GM23338 (cell line): ENCODE measurements around the gene TMEM59L. TPM values are rescaled to one million over a fixed set of nuclear protein-coding genes. Genes with fewer than 3 reads are reported as not detected.

Experiments used
- ATAC-seq: fragments of 200-7000 bp; cut with Tn5 transposase; 3 replicates; pipeline ENCODE4 v1.9.1; 2020
- DNase-seq: peaks from one replicate; pipeline ENCODE4 v3.0.0-alpha.2; 2015; ENCODE audit warnings: low spot score
- H2AFZ ChIP-seq: fragments of 200-600 bp; sonication (generic); 2 replicates; pipeline ENCODE4 v1.8.0; 2016; ENCODE audit warnings: antibody characterized with exemption, mild to moderate bottlenecking, moderate library complexity
- H3F3A ChIP-seq: fragments of 200-600 bp; sonication (generic); replicated peaks from 2 replicates; pipeline ENCODE4 v1.8.0; 2017; ENCODE audit warnings: antibody characterized with exemption, mixed run types, low read depth
- H3K27ac ChIP-seq: fragments of 200-600 bp; sonication (generic); 2 replicates; pipeline ENCODE4 v1.6.1; 2016; ENCODE audit warnings: low read depth
- H3K27me3 ChIP-seq: fragments of 200-600 bp; sonication (generic); 2 replicates; pipeline ENCODE4 v1.8.0; 2016; ENCODE audit warnings: mild to moderate bottlenecking, mixed run types, moderate library complexity; ENCODE audit not compliant: insufficient read depth
- H3K36me3 ChIP-seq: fragments of 200-600 bp; sonication (generic); 2 replicates; pipeline ENCODE4 v1.8.0; 2016; ENCODE audit warnings: mild to moderate bottlenecking; ENCODE audit not compliant: insufficient read depth
- H3K4me1 ChIP-seq: fragments of 200-600 bp; sonication (generic); 2 replicates; pipeline ENCODE4 v1.8.0; 2016; ENCODE audit warnings: mild to moderate bottlenecking, moderate library complexity; ENCODE audit not compliant: insufficient read depth
- H3K4me2 ChIP-seq: fragments of 200-600 bp; sonication (generic); 2 replicates; pipeline ENCODE4 v1.7.1; 2017; ENCODE audit warnings: mixed run types
- H3K4me3 ChIP-seq: fragments of 200-600 bp; sonication (generic); 2 replicates; pipeline ENCODE4 v1.6.1; 2016; ENCODE audit warnings: mixed run types
- H3K79me2 ChIP-seq: fragments of 200-600 bp; sonication (generic); replicated peaks from 2 replicates; pipeline ENCODE4 v1.8.0; 2017; ENCODE audit warnings: mild to moderate bottlenecking; ENCODE audit not compliant: insufficient read depth
- H3K9me2 ChIP-seq: fragments of 200-600 bp; sonication (generic); 2 replicates; pipeline ENCODE4 v1.8.0; 2017; ENCODE audit not compliant: insufficient read depth
- H4K20me1 ChIP-seq: fragments of 200-600 bp; sonication (generic); replicated peaks from 2 replicates; pipeline ENCODE4 v1.8.0; 2017; ENCODE audit warnings: mild to moderate bottlenecking; ENCODE audit not compliant: insufficient read depth
- H3K27ac Mint-ChIP-seq: 2 replicates; pipeline ENCODE4 v1.8.0; 2020; ENCODE audit warnings: inconsistent platforms, mild to moderate bottlenecking, moderate library complexity, mixed read lengths
- H3K27me3 Mint-ChIP-seq: 3 replicates; pipeline ENCODE4 v1.8.0; 2022; ENCODE audit warnings: low read depth, mild to moderate bottlenecking, moderate library complexity, mixed read lengths, inconsistent platforms; ENCODE audit not compliant: insufficient read depth, poor library complexity
- H3K36me3 Mint-ChIP-seq: 3 replicates; pipeline ENCODE4 v1.8.0; 2021; ENCODE audit warnings: low read depth, mild to moderate bottlenecking, inconsistent platforms, moderate library complexity, mixed read lengths
- H3K4me1 Mint-ChIP-seq: 3 replicates; pipeline ENCODE4 v1.8.0; 2020; ENCODE audit warnings: mild to moderate bottlenecking, inconsistent platforms, mixed read lengths
- H3K4me3 Mint-ChIP-seq: 3 replicates; pipeline ENCODE4 v1.8.0; 2021; ENCODE audit warnings: moderate library complexity, mild to moderate bottlenecking, inconsistent platforms, mixed read lengths
- H3K9me3 Mint-ChIP-seq: 3 replicates; pipeline ENCODE4 v1.8.0; 2020; ENCODE audit warnings: moderate library complexity, mild to moderate bottlenecking, inconsistent platforms, mixed read lengths
- CREB1 ChIP-seq: fragments of 250-450 bp; sonication (Bioruptor Pico); IDR thresholded peaks from 2 replicates; pipeline ENCODE4 v1.5.0; 2020; ENCODE audit warnings: low read depth, mild to moderate bottlenecking, moderate library complexity
- EZH2 ChIP-seq: fragments of 200-600 bp; sonication (generic); IDR thresholded peaks from one replicate; pipeline ENCODE4 v1.8.0; 2017; ENCODE audit warnings: antibody characterized with exemption, mild to moderate bottlenecking, low read depth; ENCODE audit not compliant: unreplicated experiment
- JUNB ChIP-seq: IDR thresholded peaks from one replicate; pipeline ENCODE4 v1.6.1; 2016; ENCODE audit warnings: antibody characterized with exemption; ENCODE audit not compliant: unreplicated experiment
- NANOG ChIP-seq: IDR thresholded peaks from 2 replicates; pipeline ENCODE4 v1.6.1; 2016; ENCODE audit warnings: antibody characterized with exemption, borderline replicate concordance
- POLR2AphosphoS5 ChIP-seq: IDR thresholded peaks from 2 replicates; pipeline ENCODE4 v1.6.1; 2016; ENCODE audit warnings: antibody characterized with exemption, low read depth
- STAT1 ChIP-seq: IDR thresholded peaks from one replicate; pipeline ENCODE4 v1.6.1; 2016; ENCODE audit warnings: antibody characterized with exemption; ENCODE audit not compliant: unreplicated experiment
- ZNF114 ChIP-seq: fragments of 250-450 bp; sonication (Bioruptor Pico); IDR thresholded peaks from 2 replicates; pipeline ENCODE4 v1.5.0; 2020; ENCODE audit warnings: mild to moderate bottlenecking, moderate library complexity
- ZNF331 ChIP-seq: fragments of 250-450 bp; sonication (Bioruptor Pico); IDR thresholded peaks from 2 replicates; pipeline ENCODE4 v1.5.0; 2020; ENCODE audit warnings: low read depth, mild to moderate bottlenecking, moderate library complexity
- polyA plus RNA-seq: library from polyadenylated mRNA; unstranded; fragments of >200 nt; fragmentation: Nextera tagmentation; extraction: Ambion mirVana; gene quantifications from 2 replicates; pipeline ENCODE4 v1.2.1, GENCODE V29; 2016
- total RNA-seq: library from RNA; depleted of rRNA; stranded (reverse); fragments of >200 nt; shearing (Covaris generic); gene quantifications from 2 replicates; pipeline ENCODE4 v1.2.3, GENCODE V29; 2014
- TF ChIP-seq, protein P1 (sequence below), 2 experiments: fragments of 200-600 bp in 1 of 2; sonication (generic) in 1 of 2; conservative IDR thresholded peaks; 2 replicates each; pipeline versions ENCODE4 v1.5.1 to v1.6.1; 2016 to 2017; ENCODE audit warnings: antibody characterized with exemption in 2 of 2, low read depth in 2 of 2, mild to moderate bottlenecking in 2 of 2, moderate library complexity in 1 of 2
- TF ChIP-seq, protein P2 (sequence below): IDR thresholded peaks from 2 replicates; pipeline ENCODE4 v1.6.1; 2016; ENCODE audit warnings: antibody characterized with exemption
- TF ChIP-seq, protein P3 (sequence below): fragments of 250-450 bp; sonication (Bioruptor Pico); IDR thresholded peaks from 2 replicates; pipeline ENCODE4 v1.5.0; 2020; ENCODE audit warnings: mild to moderate bottlenecking, moderate library complexity
- TF ChIP-seq, protein P4 (sequence below): IDR thresholded peaks from one replicate; pipeline ENCODE4 v1.6.1; 2018; ENCODE audit warnings: antibody characterized with exemption; ENCODE audit not compliant: unreplicated experiment

TMEM59L gene
- total and polyA plus RNA-seq, 2 experiments from 2014 or later = 9.8 to 15.7 TPM

DNA sequence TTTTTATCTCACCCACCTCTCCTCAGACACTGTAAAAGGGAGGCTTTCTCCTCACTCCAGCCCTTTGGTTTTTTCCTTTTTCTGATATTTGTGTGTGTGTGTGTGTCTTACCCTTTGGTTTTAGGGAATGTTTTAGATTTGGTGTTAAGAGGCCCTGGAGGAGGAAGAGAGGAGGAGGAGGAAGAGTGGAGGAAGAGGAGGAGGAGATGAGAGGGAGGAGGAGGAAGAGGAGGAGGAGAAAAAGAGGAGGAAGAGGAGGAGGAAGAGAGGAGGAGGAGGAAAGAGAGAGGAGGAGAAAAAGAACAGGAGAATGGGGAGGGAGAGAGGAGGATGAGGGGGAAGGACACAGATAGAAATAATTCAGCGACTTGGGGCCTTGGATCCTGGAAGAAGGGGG lies 34.7 kb downstream of the TMEM59L start:
- H4K20me1 ChIP-seq = peaks cover 10% of the 10 kb centered on the region
- H3K79me2 ChIP-seq = peaks cover 8% of the 10 kb centered on the region; the same call in 1 of the 2 replicates
- Mint-ChIP-seq H3K36me3 (peaks cover 4% of the 10 kb centered on the region; the same call in 2 of the 3 replicates), H3K9me3 (no peaks in the 10 kb centered on the region; the same call in 1 of the 3 replicates), H3K27ac (no peak overlapping the region), H3K4me1 (peaks cover 48% of the 10 kb centered on the region), H3K4me3 (no peak overlapping the region), H3K27me3 (peaks cover 21% of the 10 kb centered on the region)
- ATAC-seq (no peak), DNase-seq (no peak)
- no peaks in the 10 kb centered on the region for H3K27me3 ChIP-seq
- H3K4me2 ChIP-seq = no peak overlapping the region
- H3K27ac ChIP-seq = no peak overlapping the region
- no peak overlapping the region for H2AFZ ChIP-seq
- no peaks in the 10 kb centered on the region; the same call in 1 of the 2 replicates for H3K9me2 ChIP-seq
- H3K4me1 ChIP-seq = peaks cover 20% of the 10 kb centered on the region; the same call in 1 of the 2 replicates
- no peak overlapping the region for H3K4me3 ChIP-seq
- TF ChIP-seq, protein P1, sequence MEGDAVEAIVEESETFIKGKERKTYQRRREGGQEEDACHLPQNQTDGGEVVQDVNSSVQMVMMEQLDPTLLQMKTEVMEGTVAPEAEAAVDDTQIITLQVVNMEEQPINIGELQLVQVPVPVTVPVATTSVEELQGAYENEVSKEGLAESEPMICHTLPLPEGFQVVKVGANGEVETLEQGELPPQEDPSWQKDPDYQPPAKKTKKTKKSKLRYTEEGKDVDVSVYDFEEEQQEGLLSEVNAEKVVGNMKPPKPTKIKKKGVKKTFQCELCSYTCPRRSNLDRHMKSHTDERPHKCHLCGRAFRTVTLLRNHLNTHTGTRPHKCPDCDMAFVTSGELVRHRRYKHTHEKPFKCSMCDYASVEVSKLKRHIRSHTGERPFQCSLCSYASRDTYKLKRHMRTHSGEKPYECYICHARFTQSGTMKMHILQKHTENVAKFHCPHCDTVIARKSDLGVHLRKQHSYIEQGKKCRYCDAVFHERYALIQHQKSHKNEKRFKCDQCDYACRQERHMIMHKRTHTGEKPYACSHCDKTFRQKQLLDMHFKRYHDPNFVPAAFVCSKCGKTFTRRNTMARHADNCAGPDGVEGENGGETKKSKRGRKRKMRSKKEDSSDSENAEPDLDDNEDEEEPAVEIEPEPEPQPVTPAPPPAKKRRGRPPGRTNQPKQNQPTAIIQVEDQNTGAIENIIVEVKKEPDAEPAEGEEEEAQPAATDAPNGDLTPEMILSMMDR (conservative IDR thresholded peaks at IDR 0.05; ENCODE audit: low read depth in 2 of 2) = no peak
- TF ChIP-seq EZH2 = no peak
- no peak for TF ChIP-seq POLR2AphosphoS5
- TF ChIP-seq, protein P2, sequence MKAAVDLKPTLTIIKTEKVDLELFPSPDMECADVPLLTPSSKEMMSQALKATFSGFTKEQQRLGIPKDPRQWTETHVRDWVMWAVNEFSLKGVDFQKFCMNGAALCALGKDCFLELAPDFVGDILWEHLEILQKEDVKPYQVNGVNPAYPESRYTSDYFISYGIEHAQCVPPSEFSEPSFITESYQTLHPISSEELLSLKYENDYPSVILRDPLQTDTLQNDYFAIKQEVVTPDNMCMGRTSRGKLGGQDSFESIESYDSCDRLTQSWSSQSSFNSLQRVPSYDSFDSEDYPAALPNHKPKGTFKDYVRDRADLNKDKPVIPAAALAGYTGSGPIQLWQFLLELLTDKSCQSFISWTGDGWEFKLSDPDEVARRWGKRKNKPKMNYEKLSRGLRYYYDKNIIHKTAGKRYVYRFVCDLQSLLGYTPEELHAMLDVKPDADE = no peak
- TF ChIP-seq NANOG = no peak
- TF ChIP-seq STAT1 = no peak
- TF ChIP-seq CREB1 (CRISPR knock-in tag) = no peak
- TF ChIP-seq, protein P3, sequence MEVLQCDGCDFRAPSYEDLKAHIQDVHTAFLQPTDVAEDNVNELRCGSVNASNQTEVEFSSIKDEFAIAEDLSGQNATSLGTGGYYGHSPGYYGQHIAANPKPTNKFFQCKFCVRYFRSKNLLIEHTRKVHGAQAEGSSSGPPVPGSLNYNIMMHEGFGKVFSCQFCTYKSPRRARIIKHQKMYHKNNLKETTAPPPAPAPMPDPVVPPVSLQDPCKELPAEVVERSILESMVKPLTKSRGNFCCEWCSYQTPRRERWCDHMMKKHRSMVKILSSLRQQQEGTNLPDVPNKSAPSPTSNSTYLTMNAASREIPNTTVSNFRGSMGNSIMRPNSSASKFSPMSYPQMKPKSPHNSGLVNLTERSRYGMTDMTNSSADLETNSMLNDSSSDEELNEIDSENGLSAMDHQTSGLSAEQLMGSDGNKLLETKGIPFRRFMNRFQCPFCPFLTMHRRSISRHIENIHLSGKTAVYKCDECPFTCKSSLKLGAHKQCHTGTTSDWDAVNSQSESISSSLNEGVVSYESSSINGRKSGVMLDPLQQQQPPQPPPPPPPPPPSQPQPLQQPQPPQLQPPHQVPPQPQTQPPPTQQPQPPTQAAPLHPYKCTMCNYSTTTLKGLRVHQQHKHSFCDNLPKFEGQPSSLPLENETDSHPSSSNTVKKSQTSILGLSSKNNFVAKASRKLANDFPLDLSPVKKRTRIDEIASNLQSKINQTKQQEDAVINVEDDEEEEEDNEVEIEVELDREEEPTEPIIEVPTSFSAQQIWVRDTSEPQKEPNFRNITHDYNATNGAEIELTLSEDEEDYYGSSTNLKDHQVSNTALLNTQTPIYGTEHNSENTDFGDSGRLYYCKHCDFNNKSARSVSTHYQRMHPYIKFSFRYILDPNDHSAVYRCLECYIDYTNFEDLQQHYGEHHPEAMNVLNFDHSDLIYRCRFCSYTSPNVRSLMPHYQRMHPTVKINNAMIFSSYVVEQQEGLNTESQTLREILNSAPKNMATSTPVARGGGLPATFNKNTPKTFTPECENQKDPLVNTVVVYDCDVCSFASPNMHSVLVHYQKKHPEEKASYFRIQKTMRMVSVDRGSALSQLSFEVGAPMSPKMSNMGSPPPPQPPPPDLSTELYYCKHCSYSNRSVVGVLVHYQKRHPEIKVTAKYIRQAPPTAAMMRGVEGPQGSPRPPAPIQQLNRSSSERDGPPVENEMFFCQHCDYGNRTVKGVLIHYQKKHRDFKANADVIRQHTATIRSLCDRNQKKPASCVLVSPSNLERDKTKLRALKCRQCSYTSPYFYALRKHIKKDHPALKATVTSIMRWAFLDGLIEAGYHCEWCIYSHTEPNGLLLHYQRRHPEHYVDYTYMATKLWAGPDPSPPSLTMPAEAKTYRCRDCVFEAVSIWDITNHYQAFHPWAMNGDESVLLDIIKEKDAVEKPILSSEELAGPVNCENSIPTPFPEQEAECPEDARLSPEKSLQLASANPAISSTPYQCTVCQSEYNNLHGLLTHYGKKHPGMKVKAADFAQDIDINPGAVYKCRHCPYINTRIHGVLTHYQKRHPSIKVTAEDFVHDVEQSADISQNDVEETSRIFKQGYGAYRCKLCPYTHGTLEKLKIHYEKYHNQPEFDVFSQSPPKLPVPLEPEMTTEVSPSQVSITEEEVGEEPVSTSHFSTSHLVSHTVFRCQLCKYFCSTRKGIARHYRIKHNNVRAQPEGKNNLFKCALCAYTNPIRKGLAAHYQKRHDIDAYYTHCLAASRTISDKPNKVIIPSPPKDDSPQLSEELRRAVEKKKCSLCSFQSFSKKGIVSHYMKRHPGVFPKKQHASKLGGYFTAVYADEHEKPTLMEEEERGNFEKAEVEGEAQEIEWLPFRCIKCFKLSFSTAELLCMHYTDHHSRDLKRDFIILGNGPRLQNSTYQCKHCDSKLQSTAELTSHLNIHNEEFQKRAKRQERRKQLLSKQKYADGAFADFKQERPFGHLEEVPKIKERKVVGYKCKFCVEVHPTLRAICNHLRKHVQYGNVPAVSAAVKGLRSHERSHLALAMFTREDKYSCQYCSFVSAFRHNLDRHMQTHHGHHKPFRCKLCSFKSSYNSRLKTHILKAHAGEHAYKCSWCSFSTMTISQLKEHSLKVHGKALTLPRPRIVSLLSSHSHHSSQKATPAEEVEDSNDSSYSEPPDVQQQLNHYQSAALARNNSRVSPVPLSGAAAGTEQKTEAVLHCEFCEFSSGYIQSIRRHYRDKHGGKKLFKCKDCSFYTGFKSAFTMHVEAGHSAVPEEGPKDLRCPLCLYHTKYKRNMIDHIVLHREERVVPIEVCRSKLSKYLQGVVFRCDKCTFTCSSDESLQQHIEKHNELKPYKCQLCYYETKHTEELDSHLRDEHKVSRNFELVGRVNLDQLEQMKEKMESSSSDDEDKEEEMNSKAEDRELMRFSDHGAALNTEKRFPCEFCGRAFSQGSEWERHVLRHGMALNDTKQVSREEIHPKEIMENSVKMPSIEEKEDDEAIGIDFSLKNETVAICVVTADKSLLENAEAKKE (CRISPR knock-in tag) = no peak
- TF ChIP-seq, protein P4, sequence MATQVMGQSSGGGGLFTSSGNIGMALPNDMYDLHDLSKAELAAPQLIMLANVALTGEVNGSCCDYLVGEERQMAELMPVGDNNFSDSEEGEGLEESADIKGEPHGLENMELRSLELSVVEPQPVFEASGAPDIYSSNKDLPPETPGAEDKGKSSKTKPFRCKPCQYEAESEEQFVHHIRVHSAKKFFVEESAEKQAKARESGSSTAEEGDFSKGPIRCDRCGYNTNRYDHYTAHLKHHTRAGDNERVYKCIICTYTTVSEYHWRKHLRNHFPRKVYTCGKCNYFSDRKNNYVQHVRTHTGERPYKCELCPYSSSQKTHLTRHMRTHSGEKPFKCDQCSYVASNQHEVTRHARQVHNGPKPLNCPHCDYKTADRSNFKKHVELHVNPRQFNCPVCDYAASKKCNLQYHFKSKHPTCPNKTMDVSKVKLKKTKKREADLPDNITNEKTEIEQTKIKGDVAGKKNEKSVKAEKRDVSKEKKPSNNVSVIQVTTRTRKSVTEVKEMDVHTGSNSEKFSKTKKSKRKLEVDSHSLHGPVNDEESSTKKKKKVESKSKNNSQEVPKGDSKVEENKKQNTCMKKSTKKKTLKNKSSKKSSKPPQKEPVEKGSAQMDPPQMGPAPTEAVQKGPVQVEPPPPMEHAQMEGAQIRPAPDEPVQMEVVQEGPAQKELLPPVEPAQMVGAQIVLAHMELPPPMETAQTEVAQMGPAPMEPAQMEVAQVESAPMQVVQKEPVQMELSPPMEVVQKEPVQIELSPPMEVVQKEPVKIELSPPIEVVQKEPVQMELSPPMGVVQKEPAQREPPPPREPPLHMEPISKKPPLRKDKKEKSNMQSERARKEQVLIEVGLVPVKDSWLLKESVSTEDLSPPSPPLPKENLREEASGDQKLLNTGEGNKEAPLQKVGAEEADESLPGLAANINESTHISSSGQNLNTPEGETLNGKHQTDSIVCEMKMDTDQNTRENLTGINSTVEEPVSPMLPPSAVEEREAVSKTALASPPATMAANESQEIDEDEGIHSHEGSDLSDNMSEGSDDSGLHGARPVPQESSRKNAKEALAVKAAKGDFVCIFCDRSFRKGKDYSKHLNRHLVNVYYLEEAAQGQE = no peak
- no peak for TF ChIP-seq ZNF114 (CRISPR knock-in tag)
- no peak for TF ChIP-seq ZNF331 (CRISPR knock-in tag)
- no peak for TF ChIP-seq JUNB
- H3F3A ChIP-seq = peaks cover 3% of the 10 kb centered on the region; the same call in 1 of the 2 replicates
- no peaks in the 10 kb centered on the region for H3K36me3 ChIP-seq
